Measurements from ENCODE around the gene SLC16A1. TPM values are rescaled to one million over a fixed set of nuclear protein-coding genes. Genes with fewer than 3 reads are reported as not detected.

The SLC16A1 gene
- total RNA-seq, 6 experiments from 2014 or later: 26.1 to 81.9 (median 55.2) TPM

GRCh38 chr1:112923234-112923958 is 32.6 kb downstream of the SLC16A1 start:
- ATAC-seq: peak; percentile 74 to 98 (median 94)
- peaks cover 0 to 10% (median 1%) of the 10 kb centered on the region in 4 donors for H3K4me1 ChIP-seq
- no peaks in the 10 kb centered on the region for H3K27me3 ChIP-seq
- no peaks in the 10 kb centered on the region for H3K9me3 ChIP-seq
- DNase-seq: peak; percentile 29 to 87 (median 78)
- intact Hi-C loops (cut with DNase I): no loop called here
- no peak overlapping the region for H3K4me3 ChIP-seq
- H3K36me3 ChIP-seq: peaks cover 0 to 6% (median 0%) of the 10 kb centered on the region in 4 donors
- no peak overlapping the region for H3K27ac ChIP-seq
- 94% methylated on average over 7 of the region's 25 CpGs for WGBS (ENCODE audit: insufficient coverage, low coverage, low lambda C conversion rate, missing lambda C conversion rate)
- no peak for TF ChIP-seq CTCF (IDR thresholded peaks at IDR 0.05)
- no peak for TF ChIP-seq POLR2A (IDR thresholded peaks at IDR 0.05)

- WGBS (ENCODE audit: insufficient coverage, low coverage, low lambda C conversion rate, missing lambda C conversion rate): 94% methylated on average over 4 of the region's 5 CpGs
- TF ChIP-seq POLR2A (IDR thresholded peaks at IDR 0.05) (no peak), CTCF (IDR thresholded peaks at IDR 0.05) (no peak)
- H3K27me3 ChIP-seq: no peaks in the 10 kb centered on the region
Measured at GRCh38 chr1:112911506-112912220, 44.3 kb downstream of the SLC16A1 start.

DNA sequence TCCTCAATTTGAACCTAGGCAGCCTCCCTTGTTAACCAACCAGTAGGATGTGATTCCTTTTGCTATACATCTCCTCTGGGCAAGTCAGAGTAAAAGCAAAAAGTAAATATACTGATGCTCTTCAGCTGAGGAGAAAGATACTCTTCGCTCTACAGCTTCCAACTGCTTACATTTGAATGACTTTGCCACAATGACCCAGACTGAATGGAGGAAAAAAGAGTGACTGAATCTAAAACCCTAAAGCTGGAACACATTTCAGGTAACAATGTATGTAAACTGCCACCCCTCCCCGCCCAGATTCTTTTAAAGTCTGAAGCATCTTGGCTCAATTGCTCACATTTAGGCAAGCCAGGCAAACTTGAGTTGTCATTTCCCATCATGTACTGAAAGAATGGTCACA is 46.1 kb downstream of the SLC16A1 start:
- Histone ChIP-seq H3K4me1 (peaks cover 0 to 12% (median 3%) of the 10 kb centered on the region in 4 donors), H3K27ac (no peak overlapping the region), H3K9me3 (no peaks in the 10 kb centered on the region), H3K4me3 (no peak overlapping the region), H3K27me3 (no peaks in the 10 kb centered on the region), H3K36me3 (no peaks in the 10 kb centered on the region)
- no peak for TF ChIP-seq POLR2A (IDR thresholded peaks at IDR 0.05)
- TF ChIP-seq CTCF (IDR thresholded peaks at IDR 0.05): no peak
- intact Hi-C loops (cut with DNase I): no loop called here
- 93% methylated on average over 2 of the region's 2 CpGs for WGBS (ENCODE audit: insufficient coverage, low coverage, low lambda C conversion rate, missing lambda C conversion rate)
- ATAC-seq (no peak), DNase-seq (no peak)

More at GRCh38 chr1:112911506-112912220, 44.3 kb downstream of the SLC16A1 start:
- Histone ChIP-seq H3K27ac (no peak overlapping the region), H3K36me3 (peaks cover 0 to 2% (median 0%) of the 10 kb centered on the region in 4 donors), H3K9me3 (no peaks in the 10 kb centered on the region), H3K4me3 (no peak overlapping the region), H3K4me1 (no peaks in the 10 kb centered on the region)
- intact Hi-C loops (cut with DNase I): no loop called here
- ATAC-seq (no peak), DNase-seq (no peak)

- H3K4me3 ChIP-seq: no peak overlapping the region
- WGBS (ENCODE audit: insufficient coverage, low coverage, low lambda C conversion rate, missing lambda C conversion rate): 58% methylated on average over 2 of the region's 2 CpGs
- no peaks in the 10 kb centered on the region for H3K27me3 ChIP-seq
- intact Hi-C loops (cut with DNase I): no loop called here
- no peak for TF ChIP-seq POLR2A (IDR thresholded peaks at IDR 0.05)
- no peak for TF ChIP-seq CTCF (IDR thresholded peaks at IDR 0.05)
- H3K9me3 ChIP-seq: no peaks in the 10 kb centered on the region
- H3K36me3 ChIP-seq: no peaks in the 10 kb centered on the region
- DNase-seq: no peak
- H3K4me1 ChIP-seq: peaks cover 0 to 12% (median 3%) of the 10 kb centered on the region in 4 donors
- no peak overlapping the region for H3K27ac ChIP-seq
- peak in 2 of 4 donors; percentile 20 to 23 for ATAC-seq
Measured at GRCh38 chr1:112906150-112906698, 49.8 kb downstream of the SLC16A1 start.

Data from right lobe of liver (tissue), 6 donors.